Smooth muscle cell (in vitro differentiated cells): Measurements from ENCODE around the gene CCDC40. TPM values are rescaled to one million over a fixed set of nuclear protein-coding genes. Genes with fewer than 3 reads are reported as not detected.
A peak's percentile ranks its signal among the peaks of the same experiment; 100 is the strongest.

ENCODE experiments used
- DNase-seq: peaks from one replicate; lab custom pipeline; 2025; ENCODE audit not compliant: unreplicated experiment; lab: John Stamatoyannopoulos, UW
- H2AFZ ChIP-seq: fragments of 200-600 bp; sonication (generic); 2 replicates; pipeline ENCODE4 v1.6.0; 2016; ENCODE audit warnings: antibody characterized with exemption, low read depth, mild to moderate bottlenecking
- H3F3A ChIP-seq: fragments of 200-600 bp; sonication (generic); 2 replicates; pipeline ENCODE4 v1.6.0; 2017; ENCODE audit warnings: antibody characterized with exemption, low read depth
- H3K27ac ChIP-seq: fragments of 200-600 bp; sonication (generic); 2 replicates; pipeline ENCODE4 v1.5.1; 2016; ENCODE audit warnings: low read depth, mild to moderate bottlenecking
- H3K27me3 ChIP-seq: fragments of 200-600 bp; sonication (generic); 2 replicates; pipeline ENCODE4 v1.6.1; 2016; ENCODE audit warnings: low read depth, mild to moderate bottlenecking
- H3K36me3 ChIP-seq: fragments of 200-600 bp; sonication (generic); 2 replicates; pipeline ENCODE4 v1.5.1; 2016; ENCODE audit warnings: low read depth
- H3K4me1 ChIP-seq: fragments of 200-600 bp; sonication (generic); 2 replicates; pipeline ENCODE4 v1.5.1; 2016; ENCODE audit warnings: low read depth
- H3K4me2 ChIP-seq: fragments of 200-600 bp; sonication (generic); 2 replicates; pipeline ENCODE4 v1.6.0; 2016; ENCODE audit warnings: mild to moderate bottlenecking
- H3K4me3 ChIP-seq: fragments of 200-600 bp; sonication (generic); 2 replicates; pipeline ENCODE4 v1.5.1; 2016; ENCODE audit warnings: mild to moderate bottlenecking
- H3K79me2 ChIP-seq: fragments of 200-600 bp; sonication (generic); 2 replicates; pipeline ENCODE4 v1.6.0; 2016; ENCODE audit warnings: low read depth, mild to moderate bottlenecking
- H3K9ac ChIP-seq: fragments of 200-600 bp; sonication (generic); 2 replicates; pipeline ENCODE4 v1.6.0; 2016; ENCODE audit warnings: low read depth
- H3K9me3 ChIP-seq: fragments of 200-600 bp; sonication (generic); replicated peaks from 2 replicates; pipeline ENCODE4 v1.5.1; 2016; ENCODE audit warnings: low read depth
- H4K20me1 ChIP-seq: fragments of 200-600 bp; sonication (generic); 2 replicates; pipeline ENCODE4 v1.6.0; 2016; ENCODE audit warnings: low read depth
- WGBS: methylation state at CpG from one replicate; pipeline ENCODE4 v1.1.7; 2016; ENCODE audit warnings: low lambda C conversion rate; 5-methylcytosine and 5-hydroxymethylcytosine counted together
- microRNA counts: library from miRNA; unstranded; fragments of <30 nt; microRNA quantifications from one replicate; lab custom pipeline; 2016
- microRNA-seq: library from miRNA; unstranded; fragments of <30 nt; microRNA quantifications from one replicate; pipeline ENCODE4, GENCODE V29; 2016; ENCODE audit warnings: borderline number of aligned reads
- polyA plus RNA-seq: library from polyadenylated mRNA; unstranded; fragments of >200 nt; fragmentation: Nextera tagmentation; extraction: Ambion mirVana; gene quantifications from 2 replicates; pipeline ENCODE4 v1.2.1, GENCODE V29; 2016
- small RNA-seq: library from RNA; depleted of rRNA; stranded (forward); fragments of <200 nt; gene quantifications from one replicate; pipeline ENCODE3, GENCODE V24; 2014
- total RNA-seq: library from RNA; depleted of rRNA; stranded (reverse); fragments of >200 nt; gene quantifications from 2 replicates; pipeline ENCODE4 v1.2.3, GENCODE V29; 2014
- TF ChIP-seq, protein P1 (sequence below): fragments of 200-600 bp; sonication (generic); IDR thresholded peaks from 2 replicates; pipeline ENCODE4 v1.5.1; 2017; ENCODE audit warnings: borderline replicate concordance, mild to moderate bottlenecking, antibody characterized with exemption; ENCODE audit not compliant: insufficient read depth, poor library complexity, severe bottlenecking

CCDC40 gene
- total and polyA plus RNA-seq, 2 experiments from 2014 or later: 0.81 to 5.9 TPM

DNA sequence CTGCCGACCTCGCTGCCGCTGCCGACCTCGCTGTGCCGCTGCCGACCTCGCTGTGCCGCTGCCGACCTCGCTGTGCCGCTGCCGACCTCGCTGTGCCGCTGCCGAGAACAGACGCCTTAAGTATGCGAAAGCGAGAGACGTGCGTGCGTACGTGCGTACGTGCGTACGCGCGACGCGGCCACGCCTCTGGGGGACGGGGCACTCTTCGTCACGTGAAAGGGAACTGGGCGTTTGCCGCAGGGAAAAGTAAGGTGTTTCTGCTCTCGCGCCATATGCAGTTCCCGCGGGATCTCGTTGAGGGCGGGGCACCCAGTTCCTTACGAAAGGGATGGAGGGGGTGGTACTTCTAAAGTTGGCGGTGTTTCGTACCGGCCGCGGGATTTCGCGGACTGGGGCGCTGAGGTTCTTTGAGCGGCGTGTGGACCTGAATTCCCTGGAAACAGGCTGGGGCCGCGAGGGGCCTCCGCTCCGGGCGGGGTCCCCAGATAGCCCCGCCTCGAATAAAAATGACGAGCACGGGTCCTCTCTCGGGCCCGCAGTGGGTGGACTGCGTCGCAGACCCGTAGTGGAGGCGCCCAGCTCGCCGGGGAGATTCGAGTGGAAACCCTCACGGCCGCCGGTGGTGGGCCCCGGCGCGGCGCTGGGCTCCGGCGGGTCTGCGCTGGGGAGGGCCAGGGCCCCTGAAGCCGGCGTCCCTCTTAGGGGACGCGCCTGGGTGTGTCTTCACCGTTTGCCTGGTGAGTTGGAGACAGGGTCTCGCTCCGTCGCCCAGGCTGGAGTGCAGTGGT is 110.8 kb downstream of the CCDC40 start, which contains the start of gene EIF4A3:
TSS of gene EIF4A3 (minus strand) at position 94 of the 788 bp plus-strand sequence. CDS start 167 bp downstream, outside the sequence.
- TF ChIP-seq, protein P1, sequence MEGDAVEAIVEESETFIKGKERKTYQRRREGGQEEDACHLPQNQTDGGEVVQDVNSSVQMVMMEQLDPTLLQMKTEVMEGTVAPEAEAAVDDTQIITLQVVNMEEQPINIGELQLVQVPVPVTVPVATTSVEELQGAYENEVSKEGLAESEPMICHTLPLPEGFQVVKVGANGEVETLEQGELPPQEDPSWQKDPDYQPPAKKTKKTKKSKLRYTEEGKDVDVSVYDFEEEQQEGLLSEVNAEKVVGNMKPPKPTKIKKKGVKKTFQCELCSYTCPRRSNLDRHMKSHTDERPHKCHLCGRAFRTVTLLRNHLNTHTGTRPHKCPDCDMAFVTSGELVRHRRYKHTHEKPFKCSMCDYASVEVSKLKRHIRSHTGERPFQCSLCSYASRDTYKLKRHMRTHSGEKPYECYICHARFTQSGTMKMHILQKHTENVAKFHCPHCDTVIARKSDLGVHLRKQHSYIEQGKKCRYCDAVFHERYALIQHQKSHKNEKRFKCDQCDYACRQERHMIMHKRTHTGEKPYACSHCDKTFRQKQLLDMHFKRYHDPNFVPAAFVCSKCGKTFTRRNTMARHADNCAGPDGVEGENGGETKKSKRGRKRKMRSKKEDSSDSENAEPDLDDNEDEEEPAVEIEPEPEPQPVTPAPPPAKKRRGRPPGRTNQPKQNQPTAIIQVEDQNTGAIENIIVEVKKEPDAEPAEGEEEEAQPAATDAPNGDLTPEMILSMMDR: peak; percentile 4
- Histone ChIP-seq H3K4me3 (peak within 1 kb of the TSS; percentile 86), H3K4me2 (peak within 1 kb of the TSS; percentile 97), H3K36me3 (peaks cover 5% of the 10 kb centered on the region), H4K20me1 (peaks cover 45% of the 10 kb centered on the region), H3K79me2 (peaks cover 55% of the 10 kb centered on the region), H3K27me3 (no peaks in the 10 kb centered on the region), H3K9me3 (no peaks in the 10 kb centered on the region), H3K27ac (peak within 1 kb of the TSS; percentile 90), H2AFZ (peak within 1 kb of the TSS; percentile 68), H3K4me1 (peaks cover 19% of the 10 kb centered on the region), H3K9ac (peak within 1 kb of the TSS; percentile 95), H3F3A (peaks cover 21% of the 10 kb centered on the region)
- DNase-seq: peak; percentile 85
- under 1% methylated on average over 90 of the region's 90 CpGs for WGBS

MicroRNA genes within 50 kb of the gene (microRNA counts, 767-probe panel; counts per million panel counts)
- microRNA hsa-miR-1268b (lab: Ali Mortazavi, UCI): 183 counts per million

Small RNA genes within 50 kb of the gene (microRNA-seq; reads per million reads assigned to microRNA genes)
- gene MIR1268B: not detected

Small RNA genes within 50 kb of the gene (small RNA-seq; reads per million reads assigned to genes)
- gene AC087741.2: not detected
- gene MIR1268B: not detected

Other genes starting within 250 kb of the CCDC40 start
- 1.9 and 2.6 TPM in 2 replicates for gene CBX8, start 239.6 kb upstream of the CCDC40 start, total RNA-seq
- gene CBX8, start 239.6 kb upstream of the CCDC40 start, polyA plus RNA-seq: 4.3 and 9.0 TPM in 2 replicates
- 17.3 and 17.4 TPM in 2 replicates for gene CBX4, start 197.2 kb upstream of the CCDC40 start, total RNA-seq
- 44.6 and 47.2 TPM in 2 replicates for gene CBX4, start 197.2 kb upstream of the CCDC40 start, polyA plus RNA-seq
- gene TBC1D16, start 770 bp upstream of the CCDC40 start, total RNA-seq: 17.4 and 26.4 TPM in 2 replicates
- 22.0 and 24.6 TPM in 2 replicates for gene TBC1D16, start 770 bp upstream of the CCDC40 start, polyA plus RNA-seq
- gene GAA, start 64.9 kb downstream of the CCDC40 start, total RNA-seq: 36.6 and 37.4 TPM in 2 replicates
- 53.6 and 56.5 TPM in 2 replicates for gene GAA, start 64.9 kb downstream of the CCDC40 start, polyA plus RNA-seq
- 75.0 and 86.1 TPM in 2 replicates for gene EIF4A3, start 110.5 kb downstream of the CCDC40 start, total RNA-seq
- 109 and 127 TPM in 2 replicates for gene EIF4A3, start 110.5 kb downstream of the CCDC40 start, polyA plus RNA-seq
- gene CARD14, start 133.4 kb downstream of the CCDC40 start, total RNA-seq: 1.8 and 3.9 TPM in 2 replicates
- 1.0 and 3.9 TPM in 2 replicates for gene CARD14, start 133.4 kb downstream of the CCDC40 start, polyA plus RNA-seq
- 5.8 and 8.5 TPM in 2 replicates for gene SGSH, start 183.7 kb downstream of the CCDC40 start, total RNA-seq
- 26.7 and 29.2 TPM in 2 replicates for gene SGSH, start 183.7 kb downstream of the CCDC40 start, polyA plus RNA-seq
- gene SLC26A11, start 183.8 kb downstream of the CCDC40 start, total RNA-seq: 8.2 and 13.7 TPM in 2 replicates
- gene SLC26A11, start 183.8 kb downstream of the CCDC40 start, polyA plus RNA-seq: 10.2 and 12.2 TPM in 2 replicates
- gene RNF213, start 224.2 kb downstream of the CCDC40 start, total RNA-seq: 41.9 and 43.0 TPM in 2 replicates
- 12.8 and 21.4 TPM in 2 replicates for gene RNF213, start 224.2 kb downstream of the CCDC40 start, polyA plus RNA-seq